Measurements from ENCODE around the gene ABHD2. TPM values are rescaled to one million over a fixed set of nuclear protein-coding genes. Genes with fewer than 3 reads are reported as not detected.
"Not testable (repeated sequence)": the region's sequence is repeated elsewhere in the genome, so short reads cannot be mapped to it uniquely, and the experiment has no call there.

ABHD2 gene
- total RNA-seq, 1 donor from 2014 or later = 45.2 TPM

GRCh38 chr15:89136078-89136806 lies 48.0 kb downstream of the ABHD2 start:
- FAIRE-seq = no peak
- no peak for DNase-seq (ENCODE audit: low spot score in 2 of 2)

DNA sequence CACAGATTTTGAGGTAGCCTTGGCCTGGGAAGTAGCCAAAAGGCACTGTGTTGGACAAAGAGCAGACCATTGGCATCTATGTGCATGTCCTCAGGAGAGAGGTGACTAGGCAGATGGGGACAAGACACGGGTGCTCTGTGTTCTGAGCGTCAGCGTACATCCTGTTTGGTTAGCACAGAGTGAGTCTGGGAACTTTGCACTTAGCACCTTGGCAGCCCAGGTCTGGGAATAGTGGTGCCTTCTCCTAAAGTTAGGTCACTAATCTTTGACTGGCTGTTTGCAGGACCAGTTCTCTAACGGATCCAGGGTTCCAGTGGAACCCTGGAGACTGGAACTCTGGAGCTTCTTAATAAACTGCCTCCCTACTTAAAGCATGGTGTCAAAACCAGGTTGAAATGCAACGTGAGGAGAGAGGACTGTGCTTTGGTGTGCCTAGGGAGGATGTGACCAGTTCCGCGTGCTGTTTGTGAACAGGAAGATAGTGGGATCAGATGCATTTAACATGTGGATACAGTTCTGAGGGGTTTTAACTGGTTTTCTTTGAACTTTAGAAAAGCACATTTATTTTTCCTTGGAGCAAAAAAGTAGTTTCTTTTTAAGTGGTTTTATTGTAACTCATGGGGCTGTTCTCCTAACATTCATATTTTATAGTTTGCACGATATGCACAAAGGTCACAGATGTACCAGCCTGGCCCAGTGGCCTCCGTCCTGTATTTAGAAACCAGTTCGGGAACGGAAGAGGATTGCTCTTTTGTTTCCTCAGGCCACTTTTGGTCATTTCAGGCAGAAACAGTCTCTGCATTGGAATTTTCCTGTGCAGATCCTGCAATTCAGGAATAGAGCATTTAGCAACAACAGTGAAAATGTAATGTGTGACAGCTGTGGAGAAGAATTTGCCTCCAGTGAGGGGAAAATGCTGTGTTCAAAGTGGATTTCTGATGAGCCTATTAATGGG lies 48.8 kb downstream of the ABHD2 start:
- DNase-seq (ENCODE audit: low spot score in 2 of 2) (no peak), FAIRE-seq (no peak)

DNA sequence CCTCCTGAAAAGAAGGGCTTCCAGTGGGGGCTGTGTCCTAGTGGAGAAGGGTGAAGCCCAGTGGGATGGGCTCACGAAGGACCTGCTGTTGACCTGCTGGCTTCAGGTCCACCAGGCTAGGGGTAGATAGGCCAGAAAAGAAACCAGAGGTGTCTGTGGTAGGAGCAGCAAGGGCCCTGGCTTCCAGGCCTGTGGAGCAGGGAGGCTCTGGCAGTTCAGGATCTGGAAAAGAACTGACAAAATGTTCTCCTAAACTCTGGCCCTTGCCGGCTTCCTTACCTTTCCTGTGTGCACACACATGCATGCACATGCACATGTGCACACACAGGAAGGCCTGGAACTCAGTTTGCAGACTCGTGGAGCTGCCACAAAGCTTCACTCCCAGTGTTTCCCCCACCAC lies 49.7 kb downstream of the ABHD2 start:
- DNase-seq (ENCODE audit: low spot score in 2 of 2) (no peak), FAIRE-seq (no peak)

DNA sequence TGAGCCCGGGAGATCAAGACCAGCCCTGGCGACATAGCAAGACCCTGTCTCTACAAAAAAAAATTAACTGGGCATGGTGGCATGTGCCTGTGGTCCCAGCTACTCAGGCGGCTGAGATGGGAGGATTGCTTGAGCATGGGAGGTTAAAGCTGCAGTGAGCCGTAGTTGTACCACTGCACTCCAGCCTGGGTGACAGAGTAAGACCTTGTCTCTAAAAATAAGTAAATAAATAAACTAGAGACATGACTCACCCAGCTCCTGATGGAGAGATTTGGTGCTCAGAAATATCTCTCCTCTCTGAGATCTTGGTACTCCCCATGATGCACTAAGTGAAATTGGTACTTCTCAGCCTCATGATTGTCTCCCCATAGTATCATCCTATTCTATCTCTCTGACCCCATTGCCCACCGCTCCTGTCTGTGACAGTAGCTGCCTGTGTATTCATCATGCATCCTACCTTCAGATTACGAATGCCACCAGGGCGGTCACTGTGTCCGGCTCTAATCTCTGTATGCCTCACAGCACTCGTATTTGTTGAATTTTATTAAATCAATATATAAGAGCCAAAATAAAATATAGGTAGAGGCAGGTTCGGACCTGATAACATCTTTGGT lies 50.9 kb downstream of the ABHD2 start:
- FAIRE-seq (no peak), DNase-seq (ENCODE audit: low spot score in 2 of 2) (no peak)

DNA sequence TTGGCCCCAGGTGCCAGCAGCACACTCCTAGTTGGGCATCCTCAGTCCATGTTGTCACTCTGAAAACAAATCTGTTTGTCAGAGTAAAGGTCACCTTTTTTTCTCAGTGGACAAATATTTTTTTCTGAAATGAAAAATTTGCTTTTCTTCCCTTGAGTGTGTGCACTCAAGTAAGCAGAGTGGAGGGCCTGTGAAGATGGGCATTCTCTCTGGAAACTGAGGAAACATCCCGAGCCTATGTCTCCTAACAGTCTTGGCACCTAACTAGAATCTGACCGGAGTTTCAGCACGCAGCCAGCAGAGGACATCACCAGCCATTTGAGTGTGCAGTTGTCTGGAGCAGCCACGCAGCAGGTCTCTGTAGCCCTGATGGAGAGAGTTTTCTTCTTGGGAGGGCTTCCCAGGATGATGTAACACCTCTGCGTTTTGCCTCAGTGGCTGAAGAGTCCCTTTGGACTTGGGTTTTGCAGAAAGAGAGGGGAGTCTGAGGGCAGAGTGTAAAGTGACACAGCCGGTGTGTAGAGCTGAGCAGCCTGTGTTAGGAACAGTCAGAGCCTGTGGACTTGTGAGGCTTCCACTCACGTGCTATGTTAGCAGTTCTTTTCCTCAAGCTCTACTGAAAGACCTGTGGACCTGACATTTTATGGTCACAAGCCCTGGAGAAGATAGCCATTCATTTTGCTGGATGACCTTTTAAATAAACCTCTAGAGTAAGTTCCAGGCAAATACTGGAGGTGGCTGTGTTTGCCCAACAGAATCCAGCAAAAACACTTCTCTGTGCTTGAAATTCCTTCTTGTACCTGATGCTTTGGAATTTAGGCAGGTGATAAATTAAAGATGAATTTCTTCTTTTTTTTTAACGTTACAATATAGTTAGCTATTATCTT lies 51.6 kb downstream of the ABHD2 start:
- DNase-seq (ENCODE audit: low spot score in 2 of 2) (no peak), FAIRE-seq (no peak)

- DNase-seq (ENCODE audit: low spot score in 2 of 2) = no peak
- FAIRE-seq = no peak
Observed at GRCh38 chr15:89140595-89140994, 52.3 kb downstream of the ABHD2 start.

DNA sequence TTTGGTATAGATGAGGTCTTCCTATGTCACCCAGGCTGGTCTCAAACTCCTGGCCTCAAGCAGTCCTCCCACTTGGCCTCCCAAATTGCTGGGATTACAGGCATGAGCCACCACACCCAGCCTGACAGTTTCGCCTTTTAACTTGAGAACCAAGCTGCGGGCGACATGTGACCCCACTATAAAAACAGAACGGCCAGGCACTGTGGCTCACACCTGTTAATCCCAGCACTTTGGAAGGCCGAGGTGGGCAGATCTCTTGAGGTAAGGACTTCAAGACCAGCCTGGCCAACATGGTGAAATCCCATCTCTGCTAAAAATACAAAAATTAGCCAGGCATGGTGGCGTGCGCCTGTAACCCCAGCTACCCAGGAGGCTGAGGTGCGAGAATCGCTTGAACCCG lies 52.9 kb downstream of the ABHD2 start:
- not testable (repeated sequence) for FAIRE-seq

DNA sequence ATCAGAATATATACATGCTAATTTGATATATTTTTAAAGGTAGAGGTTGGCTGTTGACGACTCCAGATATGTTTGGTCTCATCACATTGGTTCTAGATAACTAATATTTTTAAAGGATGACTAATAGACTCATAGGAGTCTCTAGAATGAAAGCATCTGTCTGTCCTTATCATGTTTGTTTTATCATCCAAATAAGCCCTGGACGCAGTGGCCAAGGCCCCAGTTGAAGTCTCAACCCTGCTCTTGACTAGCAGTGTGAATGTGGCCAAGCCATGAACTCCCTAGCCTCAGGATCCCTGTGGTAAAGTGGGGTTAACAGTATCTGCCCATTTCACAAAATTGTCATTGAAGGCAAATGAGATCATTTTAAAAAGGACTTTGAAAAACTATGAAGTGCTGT lies 53.6 kb downstream of the ABHD2 start:
- no peak for DNase-seq (ENCODE audit: low spot score in 2 of 2)
- FAIRE-seq = no peak

More for the DNA sequence above, 52.9 kb downstream of the ABHD2 start:
- not testable (repeated sequence) for DNase-seq (ENCODE audit: low spot score in 2 of 2)

GRCh38 chr15:89142423-89142822 lies 54.2 kb downstream of the ABHD2 start:
- DNase-seq (ENCODE audit: low spot score in 2 of 2) (no peak), FAIRE-seq (no peak)

- DNase-seq (ENCODE audit: low spot score in 2 of 2) (no peak), FAIRE-seq (no peak)
Observed at GRCh38 chr15:89143503-89144162, 55.4 kb downstream of the ABHD2 start.

GRCh38 chr15:89144491-89144890 lies 56.2 kb downstream of the ABHD2 start:
- no peak for FAIRE-seq
- DNase-seq (ENCODE audit: low spot score in 2 of 2) = no peak

DNA sequence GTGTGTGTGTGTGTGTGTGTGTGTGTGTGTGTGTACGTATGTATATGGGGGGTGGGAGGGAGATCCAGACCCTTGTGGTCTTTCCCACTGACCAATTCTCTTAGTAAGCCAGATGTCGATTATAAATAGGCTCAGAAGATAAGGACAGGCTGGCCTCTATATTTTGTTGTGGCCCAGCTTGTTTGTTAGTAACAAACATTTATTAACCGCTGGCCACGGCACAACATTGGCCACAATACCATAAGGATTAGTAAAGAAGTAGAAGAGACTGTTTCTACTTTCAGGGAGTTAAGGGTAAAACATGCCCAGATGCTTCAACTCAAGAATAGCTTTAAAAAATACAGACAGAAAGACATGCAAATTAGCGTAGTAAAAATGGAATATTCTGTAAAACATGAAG lies 58.1 kb downstream of the ABHD2 start:
- no peak for DNase-seq (ENCODE audit: low spot score in 2 of 2)
- no peak for FAIRE-seq

DNA sequence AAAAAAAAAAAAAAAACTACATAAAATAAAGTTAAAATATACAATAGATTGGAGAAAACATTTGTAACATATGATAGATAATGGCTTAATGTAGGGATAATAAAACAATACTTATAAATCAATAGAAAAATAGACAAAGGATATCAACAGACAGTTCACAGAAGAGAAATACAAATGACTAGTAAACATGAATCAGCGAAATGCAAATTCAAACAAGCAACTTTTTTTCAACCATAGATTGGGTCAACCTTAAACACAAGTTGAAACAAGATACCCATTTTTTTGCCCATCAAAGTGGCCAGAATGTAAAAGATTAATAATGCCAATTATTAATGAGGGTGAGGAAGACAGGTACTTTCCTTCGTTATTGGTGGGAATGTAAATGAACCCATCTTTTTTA lies 59.9 kb downstream of the ABHD2 start:
- no peak for FAIRE-seq
- no peak for DNase-seq (ENCODE audit: low spot score in 2 of 2)

DNA sequence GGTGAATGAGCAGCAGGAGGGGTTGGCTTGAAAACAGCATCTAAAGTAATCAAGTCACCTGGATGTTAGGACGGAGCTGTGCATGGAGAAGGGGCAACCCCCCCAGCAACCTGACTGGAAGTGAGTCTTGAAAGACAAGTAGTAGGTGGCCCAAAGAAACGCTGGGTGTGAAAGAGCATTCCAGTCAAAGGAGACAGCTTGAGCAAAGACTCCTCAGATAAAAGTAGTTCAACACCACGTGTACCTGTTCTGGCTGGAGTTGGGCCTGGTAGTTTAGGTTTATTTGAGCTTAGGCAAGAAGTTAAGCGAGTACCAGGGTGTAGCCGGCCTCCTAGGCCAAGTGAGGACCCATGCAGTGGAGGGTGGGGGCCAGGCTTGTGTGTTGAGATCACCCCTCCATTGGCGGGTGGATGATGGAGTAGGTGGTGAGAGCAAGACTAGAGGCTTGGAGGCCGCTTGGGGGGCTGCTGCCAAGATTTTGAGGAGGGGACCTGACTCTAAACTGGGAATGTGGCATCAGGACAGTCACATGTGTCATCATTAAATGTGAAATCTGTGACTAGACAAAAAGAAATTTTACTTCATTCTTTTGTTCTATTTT lies 61.3 kb downstream of the ABHD2 start:
- no peak for DNase-seq (ENCODE audit: low spot score in 2 of 2)
- no peak for FAIRE-seq

DNA sequence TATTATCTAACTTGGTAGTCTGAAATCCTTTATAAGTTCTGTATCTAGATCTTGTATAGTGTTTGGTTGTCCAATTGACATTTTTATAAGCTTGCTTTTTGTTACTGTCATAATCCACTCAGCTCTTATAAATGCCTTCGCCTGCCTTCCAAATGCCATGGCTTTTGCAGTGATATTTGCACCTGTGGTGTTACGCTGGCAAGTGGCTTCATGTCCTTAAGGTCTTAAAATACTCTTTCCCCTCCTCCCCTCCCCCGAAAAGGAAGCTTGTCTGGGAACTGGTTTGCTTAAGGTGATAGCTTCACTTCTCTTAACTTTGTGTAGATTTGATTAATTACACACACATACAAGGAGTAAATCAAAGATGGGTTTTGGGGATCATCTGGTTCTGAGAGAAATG lies 62.0 kb downstream of the ABHD2 start:
- FAIRE-seq (no peak), DNase-seq (ENCODE audit: low spot score in 2 of 2) (no peak)

DNA sequence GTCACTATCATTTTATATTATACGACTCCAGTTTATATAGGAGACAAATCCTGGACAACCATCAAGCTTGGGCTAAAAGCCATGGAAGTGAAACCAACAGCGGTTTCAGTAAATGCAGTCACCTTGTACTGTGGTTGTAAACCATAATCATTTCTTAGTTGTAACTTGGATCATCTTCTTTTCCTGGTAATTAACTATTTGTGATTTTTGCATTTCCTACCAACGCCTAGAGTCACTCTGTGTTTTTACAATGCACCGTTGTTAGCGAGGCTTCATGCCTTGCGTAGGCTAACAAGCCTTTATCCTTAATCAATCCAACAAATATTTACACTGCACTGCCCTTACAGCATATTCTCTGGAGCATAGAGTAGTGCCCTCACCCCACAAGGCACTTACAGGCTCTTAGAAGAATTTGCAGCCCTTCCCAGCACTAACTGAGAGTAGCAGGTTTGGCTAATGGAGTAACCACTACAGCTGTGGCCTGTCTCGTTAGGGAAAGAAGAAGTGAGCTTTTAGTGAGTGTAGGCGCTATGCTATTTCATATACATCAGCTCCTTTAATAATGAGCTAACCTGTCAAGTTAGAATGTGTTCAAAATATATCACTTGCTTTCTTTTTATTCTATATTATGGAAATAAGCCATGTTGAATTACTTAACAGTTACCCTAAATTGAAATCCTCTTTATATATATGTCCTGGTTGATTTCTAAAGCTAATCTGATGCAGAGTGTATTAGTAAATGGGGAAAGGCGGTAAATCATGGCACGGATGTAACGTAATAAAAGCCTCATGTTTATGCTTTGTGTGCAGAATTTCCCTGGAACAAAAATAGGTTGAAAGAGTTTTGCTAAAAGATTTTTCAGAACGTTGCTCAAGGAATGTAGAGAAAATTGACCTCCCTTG lies 62.8 kb downstream of the ABHD2 start:
- DNase-seq (ENCODE audit: low spot score in 2 of 2) (no peak), FAIRE-seq (no peak)

DNA sequence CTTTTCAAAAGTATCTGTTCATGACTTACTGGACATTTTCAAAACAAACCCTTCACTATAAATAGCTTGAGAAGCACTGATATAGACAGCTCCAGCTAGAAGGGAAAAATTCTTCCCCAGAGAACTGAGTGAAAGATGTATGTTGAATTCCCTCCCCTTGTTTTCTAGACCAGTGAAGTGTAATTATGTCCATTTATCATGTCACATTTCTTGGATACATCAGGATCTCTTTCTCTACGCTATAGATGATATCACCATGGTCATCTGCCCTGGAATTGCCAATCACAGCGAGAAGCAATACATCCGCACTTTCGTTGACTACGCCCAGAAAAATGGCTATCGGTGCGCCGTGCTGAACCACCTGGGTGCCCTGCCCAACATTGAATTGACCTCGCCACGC lies 66.9 kb downstream of the ABHD2 start:
- FAIRE-seq = no peak
- no peak for DNase-seq (ENCODE audit: low spot score in 2 of 2)

- no peak for FAIRE-seq
- DNase-seq (ENCODE audit: low spot score in 2 of 2) = no peak
Observed at GRCh38 chr15:89155656-89156055, 67.4 kb downstream of the ABHD2 start.
